Astrocyte (in vitro differentiated cells and primary cell): ENCODE results near the gene BCAS2.

Experiments
- CTCF ChIP-seq: IDR thresholded peaks from 2 replicates; pipeline ENCODE4 v1.5.1; 2011; ENCODE audit warnings: low read depth, mild to moderate bottlenecking, inconsistent platforms, low read length, moderate library complexity; ENCODE audit not compliant: insufficient read depth
- EZH2 ChIP-seq: IDR thresholded peaks from 2 replicates; pipeline ENCODE4 v1.6.1; 2012; ENCODE audit warnings: mild to moderate bottlenecking, low read length, inconsistent platforms; ENCODE audit not compliant: insufficient read depth

GRCh38 chr1:114610546-114611245, 29.3 kb upstream of the BCAS2 start:
- TF ChIP-seq CTCF, result no peak
- TF ChIP-seq EZH2, result no peak
